OCI-LY7 (cell line): ENCODE data around the gene NACC1.

ENCODE experiments used
- EZH2phosphoT487 ChIP-seq: fragments of 200-600 bp; sonication (generic); IDR thresholded peaks from 2 replicates; pipeline ENCODE4 v1.6.1; 2018; ENCODE audit warnings: low read depth, borderline replicate concordance, mild to moderate bottlenecking, mixed run types, antibody characterized with exemption, low read length, moderate library complexity, mixed read lengths
- TF ChIP-seq, protein P1 (sequence below): fragments of 200-600 bp; sonication (generic); conservative IDR thresholded peaks from 2 replicates; pipeline ENCODE4 v1.5.1; 2014; ENCODE audit warnings: mild to moderate bottlenecking, antibody characterized with exemption, low read length, moderate library complexity, mixed read lengths

DNA sequence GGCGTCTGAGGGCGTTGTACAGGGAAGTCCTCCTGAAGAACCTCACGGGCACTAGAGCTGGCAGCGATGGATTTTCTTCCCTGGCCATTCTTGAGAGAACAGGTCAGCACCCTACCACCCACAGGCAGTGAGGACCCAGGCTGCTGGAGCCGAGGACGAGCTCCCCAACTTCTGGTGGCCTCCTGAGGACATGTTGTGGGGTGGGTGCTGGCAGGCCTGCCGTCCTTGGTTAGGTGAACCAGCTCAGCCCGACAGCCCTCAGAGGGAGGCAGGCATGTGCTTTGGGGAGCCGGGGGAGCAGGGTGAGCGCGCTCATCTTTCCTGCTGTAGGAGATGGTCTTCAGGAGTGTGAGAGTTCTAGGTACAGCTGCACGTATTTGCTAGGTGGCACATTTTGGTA, 30.8 kb upstream of the NACC1 start:
- TF ChIP-seq, protein P1, sequence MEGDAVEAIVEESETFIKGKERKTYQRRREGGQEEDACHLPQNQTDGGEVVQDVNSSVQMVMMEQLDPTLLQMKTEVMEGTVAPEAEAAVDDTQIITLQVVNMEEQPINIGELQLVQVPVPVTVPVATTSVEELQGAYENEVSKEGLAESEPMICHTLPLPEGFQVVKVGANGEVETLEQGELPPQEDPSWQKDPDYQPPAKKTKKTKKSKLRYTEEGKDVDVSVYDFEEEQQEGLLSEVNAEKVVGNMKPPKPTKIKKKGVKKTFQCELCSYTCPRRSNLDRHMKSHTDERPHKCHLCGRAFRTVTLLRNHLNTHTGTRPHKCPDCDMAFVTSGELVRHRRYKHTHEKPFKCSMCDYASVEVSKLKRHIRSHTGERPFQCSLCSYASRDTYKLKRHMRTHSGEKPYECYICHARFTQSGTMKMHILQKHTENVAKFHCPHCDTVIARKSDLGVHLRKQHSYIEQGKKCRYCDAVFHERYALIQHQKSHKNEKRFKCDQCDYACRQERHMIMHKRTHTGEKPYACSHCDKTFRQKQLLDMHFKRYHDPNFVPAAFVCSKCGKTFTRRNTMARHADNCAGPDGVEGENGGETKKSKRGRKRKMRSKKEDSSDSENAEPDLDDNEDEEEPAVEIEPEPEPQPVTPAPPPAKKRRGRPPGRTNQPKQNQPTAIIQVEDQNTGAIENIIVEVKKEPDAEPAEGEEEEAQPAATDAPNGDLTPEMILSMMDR, result no peak
- no peak for TF ChIP-seq EZH2phosphoT487
